Trophoblast cell (in vitro differentiated cells and primary cell): Measurements from ENCODE around the gene STAT5A.
A peak's percentile ranks its signal among the peaks of the same experiment; 100 is the strongest.

Experiments used
- DNase-seq, 2 donors: peaks; one replicate each; pipeline ENCODE4 v3.0.0-alpha.2; 2016
- H2AFZ ChIP-seq: 2 replicates; pipeline ENCODE4 v1.6.1; 2013; ENCODE audit warnings: low read length, moderate library complexity, mild to moderate bottlenecking; ENCODE audit not compliant: insufficient read depth, poor library complexity
- H2AK5ac ChIP-seq: 2 replicates; pipeline ENCODE4 v1.6.1; 2013; ENCODE audit warnings: mild to moderate bottlenecking, low read length
- H2BK120ac ChIP-seq: 2 replicates; pipeline ENCODE4 v1.6.1; 2013; ENCODE audit warnings: low read length, mild to moderate bottlenecking, moderate library complexity; ENCODE audit not compliant: insufficient read depth, poor library complexity
- H2BK12ac ChIP-seq: 2 replicates; pipeline ENCODE4 v1.6.1; 2013; ENCODE audit warnings: mild to moderate bottlenecking, low read length, moderate library complexity
- H2BK5ac ChIP-seq: 2 replicates; pipeline ENCODE4 v1.6.1; 2013; ENCODE audit warnings: low read length, low read depth, moderate library complexity, mild to moderate bottlenecking; ENCODE audit not compliant: poor library complexity
- H3K14ac ChIP-seq: 2 replicates; pipeline ENCODE4 v1.6.1; 2013; ENCODE audit warnings: mild to moderate bottlenecking, low read length
- H3K18ac ChIP-seq: 2 replicates; pipeline ENCODE4 v1.6.1; 2013; ENCODE audit warnings: mild to moderate bottlenecking, low read length
- H3K23ac ChIP-seq: 2 replicates; pipeline ENCODE4 v1.6.1; 2013; ENCODE audit warnings: low read length
- H3K27ac ChIP-seq: 2 replicates; pipeline ENCODE4 v1.5.1; 2013; ENCODE audit warnings: low read depth, mild to moderate bottlenecking, inconsistent platforms, low read length, moderate library complexity
- H3K27me3 ChIP-seq: 2 replicates; pipeline ENCODE4 v1.6.1; 2013; ENCODE audit warnings: inconsistent platforms, mild to moderate bottlenecking, low read length, moderate library complexity; ENCODE audit not compliant: insufficient read depth
- H3K36me3 ChIP-seq, 2 experiments: 1 replicate in 1 of 2; 2 replicates in 1 of 2; pipeline ENCODE4 v1.6.1; 2013; ENCODE audit warnings: low read length in 2 of 2, mild to moderate bottlenecking in 2 of 2, moderate library complexity in 1 of 2; ENCODE audit not compliant: insufficient read depth in 2 of 2, control insufficient read depth in 1 of 2
- H3K4ac ChIP-seq: 2 replicates; pipeline ENCODE4 v1.6.1; 2013; ENCODE audit warnings: low read depth, mild to moderate bottlenecking, low read length, moderate library complexity
- H3K4me1 ChIP-seq, 2 experiments: 1 replicate in 1 of 2; 2 replicates in 1 of 2; pipeline ENCODE4 v1.6.1; 2013; ENCODE audit warnings: low read length in 2 of 2, mild to moderate bottlenecking in 2 of 2, moderate library complexity in 1 of 2; ENCODE audit not compliant: insufficient read depth in 2 of 2, control insufficient read depth in 1 of 2
- H3K4me2 ChIP-seq: 2 replicates; pipeline ENCODE4 v1.6.1; 2013; ENCODE audit warnings: inconsistent platforms, mild to moderate bottlenecking, low read length, moderate library complexity
- H3K4me3 ChIP-seq: 2 replicates; pipeline ENCODE4 v1.5.1; 2013; ENCODE audit warnings: mild to moderate bottlenecking, low read depth, low read length, inconsistent platforms
- H3K79me1 ChIP-seq: one replicate; pipeline ENCODE4 v1.6.1; 2013; ENCODE audit warnings: low read length
- H3K79me2 ChIP-seq: 2 replicates; pipeline ENCODE4 v1.6.1; 2013; ENCODE audit warnings: low read length, mild to moderate bottlenecking; ENCODE audit not compliant: control insufficient read depth, insufficient read depth, poor library complexity
- H3K9ac ChIP-seq: 2 replicates; pipeline ENCODE4 v1.6.1; 2013; ENCODE audit warnings: mild to moderate bottlenecking, low read length
- H3K9me3 ChIP-seq: 2 replicates; pipeline ENCODE4 v1.6.1; 2013; ENCODE audit warnings: low read depth, mild to moderate bottlenecking, control low read depth, inconsistent platforms, low read length; ENCODE audit not compliant: insufficient read depth
- H4K12ac ChIP-seq: 2 replicates; pipeline ENCODE4 v1.6.1; 2013; ENCODE audit warnings: low read depth, mild to moderate bottlenecking, low read length, moderate library complexity
- H4K8ac ChIP-seq: 2 replicates; pipeline ENCODE4 v1.6.1; 2013; ENCODE audit warnings: low read depth, mild to moderate bottlenecking, low read length, moderate library complexity
- H4K91ac ChIP-seq: one replicate; pipeline ENCODE4 v1.6.1; 2013; ENCODE audit warnings: low read depth, mild to moderate bottlenecking, low read length, moderate library complexity
- WGBS: extraction: QIAGEN DNeasy Blood & Tissue Kit; methylation state at CpG from one replicate; pipeline ENCODE4 v1.1.7; 2013; ENCODE audit warnings: missing lambda C conversion rate; ENCODE audit not compliant: insufficient read length, insufficient coverage; ENCODE audit errors: extremely low coverage; 5-methylcytosine and 5-hydroxymethylcytosine counted together

The STAT5A gene

DNA sequence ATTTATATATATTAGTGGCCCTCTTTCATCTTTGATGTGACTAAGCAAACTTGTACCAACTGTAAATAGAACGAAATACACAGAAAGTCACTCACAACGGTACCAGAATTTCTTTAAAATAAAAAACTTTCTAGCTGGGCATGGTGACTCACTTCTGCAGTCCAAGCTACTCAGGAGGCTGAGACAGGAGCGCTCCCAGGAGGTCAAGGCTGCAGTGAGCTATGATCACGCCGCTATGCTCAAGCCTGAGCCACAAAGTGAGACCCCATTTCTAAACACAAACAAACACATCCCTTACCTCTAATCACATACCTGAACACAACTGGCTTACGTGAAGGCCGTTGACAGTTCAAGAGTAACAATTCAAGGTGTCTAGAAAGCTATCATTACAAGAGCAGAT, 41.8 kb upstream of the STAT5A start:
- H3K79me1 ChIP-seq, result no peaks in the 10 kb centered on the region
- H3K4me3 ChIP-seq, result no peak overlapping the region
- H3K9me3 ChIP-seq, result no peaks in the 10 kb centered on the region
- H2BK120ac ChIP-seq, result no peak overlapping the region
- no peak overlapping the region for H4K8ac ChIP-seq
- H3K4ac ChIP-seq, result no peak overlapping the region
- H3K4me2 ChIP-seq, result no peak overlapping the region
- H2BK12ac ChIP-seq, result no peak overlapping the region
- no peak overlapping the region for H3K23ac ChIP-seq
- no peaks in the 10 kb centered on the region for H3K36me3 ChIP-seq
- H2AK5ac ChIP-seq, result no peak overlapping the region
- WGBS, result no CpG with 5 or more reads among the region's 7 CpGs
- no peak overlapping the region for H4K12ac ChIP-seq
- no peak overlapping the region for H4K91ac ChIP-seq
- H3K4me1 ChIP-seq, result peaks cover 3 to 6% of the 10 kb centered on the region in 2 experiments
- no peak overlapping the region for H3K27ac ChIP-seq
- no peak overlapping the region for H3K14ac ChIP-seq
- H3K27me3 ChIP-seq, result no peaks in the 10 kb centered on the region
- H2AFZ ChIP-seq, result no peak overlapping the region
- H3K18ac ChIP-seq, result no peak overlapping the region
- no peak overlapping the region for H2BK5ac ChIP-seq
- DNase-seq, result no peak
- no peak overlapping the region for H3K9ac ChIP-seq
- H3K79me2 ChIP-seq, result no peaks in the 10 kb centered on the region

DNA sequence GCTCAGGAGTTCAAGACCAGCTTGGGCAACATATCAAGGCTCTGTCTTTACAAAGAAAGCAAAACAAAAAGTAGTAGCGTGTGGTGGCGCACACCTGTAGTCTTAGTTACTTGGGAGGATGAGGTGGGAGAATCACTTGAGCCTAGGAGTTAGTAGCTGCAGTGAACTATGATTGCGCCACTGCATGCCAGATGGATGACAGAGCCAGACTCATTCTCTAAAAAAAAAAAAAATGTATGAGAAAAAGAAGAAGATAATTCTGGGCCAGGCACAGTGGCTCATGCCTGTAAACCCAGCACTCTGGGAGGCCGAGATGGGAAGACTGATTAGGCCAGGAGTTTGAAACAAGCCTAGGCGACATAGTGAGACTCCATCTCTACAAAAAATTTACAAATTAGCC, 40.6 kb upstream of the STAT5A start:
- no peak overlapping the region for H3K27ac ChIP-seq
- DNase-seq, result peak; percentile 86 to 93
- H2BK120ac ChIP-seq, result no peak overlapping the region
- H4K91ac ChIP-seq, result no peak overlapping the region
- no peak overlapping the region for H2AK5ac ChIP-seq
- H3K4me1 ChIP-seq, result peaks cover 3 to 6% of the 10 kb centered on the region in 2 experiments
- H2AFZ ChIP-seq, result no peak overlapping the region
- H3K14ac ChIP-seq, result no peak overlapping the region
- H3K4me2 ChIP-seq, result no peak overlapping the region
- no peaks in the 10 kb centered on the region for H3K79me1 ChIP-seq
- H3K4ac ChIP-seq, result no peak overlapping the region
- no peak overlapping the region for H3K4me3 ChIP-seq
- no CpG with 5 or more reads among the region's 5 CpGs for WGBS
- H3K79me2 ChIP-seq, result no peaks in the 10 kb centered on the region
- no peak overlapping the region for H3K9ac ChIP-seq
- H2BK5ac ChIP-seq, result no peak overlapping the region
- H3K9me3 ChIP-seq, result no peaks in the 10 kb centered on the region
- H4K8ac ChIP-seq, result no peak overlapping the region
- no peak overlapping the region for H2BK12ac ChIP-seq
- H3K36me3 ChIP-seq, result no peaks in the 10 kb centered on the region
- H3K27me3 ChIP-seq, result no peaks in the 10 kb centered on the region
- no peak overlapping the region for H4K12ac ChIP-seq
- H3K23ac ChIP-seq, result no peak overlapping the region
- H3K18ac ChIP-seq, result no peak overlapping the region

DNA sequence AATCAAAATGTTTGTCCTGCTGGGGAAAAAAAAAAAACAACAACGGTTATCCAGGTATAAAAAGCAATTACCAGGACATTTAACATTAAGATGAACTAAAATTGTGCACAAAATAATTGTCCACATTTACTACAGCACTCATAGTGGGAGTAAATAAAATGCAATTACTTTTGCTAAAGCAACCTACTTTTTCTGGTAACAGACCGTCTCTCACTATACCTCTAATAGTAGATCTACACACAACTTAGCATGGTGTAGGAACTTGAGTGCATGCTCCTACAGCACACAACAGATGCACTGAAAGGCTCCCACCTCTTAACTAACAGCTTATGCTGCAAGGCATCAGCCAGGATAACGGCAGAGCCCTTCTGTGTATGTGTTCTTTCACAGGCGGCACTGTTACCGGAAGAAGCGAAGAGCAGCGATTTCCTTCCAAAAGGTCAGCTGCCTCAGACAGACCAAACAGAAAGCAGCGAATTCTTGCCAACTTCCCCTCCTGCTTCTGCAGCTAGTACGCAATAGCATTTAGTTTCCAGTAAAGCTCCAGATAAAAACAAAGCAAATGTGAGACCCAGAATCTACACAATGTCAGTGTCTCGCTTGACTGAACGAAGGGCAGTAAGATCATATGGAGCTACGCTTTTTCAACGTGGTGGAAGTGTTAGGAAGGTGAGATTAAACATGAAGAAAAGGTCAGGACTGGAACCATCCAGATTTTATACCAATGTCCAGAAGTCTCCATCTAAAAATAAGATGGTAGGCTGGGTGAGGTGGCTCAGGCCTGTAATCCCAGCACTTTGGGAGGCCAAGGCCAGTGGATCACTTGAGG, 39.7 kb upstream of the STAT5A start:
- Histone ChIP-seq H3K9me3 (no peaks in the 10 kb centered on the region), H2AK5ac (no peak overlapping the region), H3K79me1 (no peaks in the 10 kb centered on the region)

DNA sequence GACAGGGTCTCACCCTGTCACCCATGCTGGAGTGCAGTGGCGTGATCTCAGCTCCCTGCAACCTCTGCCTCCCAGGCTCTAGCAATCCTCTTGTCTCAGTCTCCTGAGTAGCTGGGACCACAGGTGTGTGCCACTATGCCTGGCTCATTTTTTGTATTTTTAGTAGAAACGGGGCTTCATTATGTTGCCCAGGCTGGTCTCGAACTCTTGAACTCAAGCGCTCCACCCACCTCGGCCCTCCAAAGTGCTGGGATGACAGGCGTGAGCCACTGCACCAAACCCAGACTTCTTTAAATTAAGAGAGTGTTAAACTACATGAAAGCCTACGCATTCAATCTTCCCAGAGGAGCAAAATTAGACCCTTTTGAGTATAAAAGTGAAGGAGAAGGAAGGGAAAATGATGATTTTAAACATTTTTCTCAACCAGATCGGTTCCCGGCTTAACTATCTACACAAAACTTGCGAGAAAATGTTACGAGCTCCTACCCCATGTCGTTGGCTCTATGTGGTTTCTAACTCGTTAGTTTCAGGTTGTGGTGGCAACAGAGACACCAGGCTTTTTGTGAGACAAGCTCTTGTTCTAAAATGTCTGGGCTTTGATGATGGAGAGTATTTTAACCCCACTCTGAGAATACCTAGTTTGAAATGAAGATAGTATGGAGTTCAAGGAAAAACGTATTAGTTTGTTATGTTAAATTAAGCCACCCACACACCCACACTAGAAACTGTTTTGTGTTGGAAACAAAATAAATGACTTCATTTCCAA, 38.4 kb upstream of the STAT5A start:
- Histone ChIP-seq H2AK5ac (no peak overlapping the region), H4K91ac (no peak overlapping the region), H2BK12ac (no peak overlapping the region), H3K9ac (no peak overlapping the region), H3K27ac (no peak overlapping the region), H3K4me1 (peaks cover 3 to 6% of the 10 kb centered on the region in 2 experiments), H2BK120ac (no peak overlapping the region), H3K4me2 (no peak overlapping the region), H4K12ac (no peak overlapping the region), H3K9me3 (no peaks in the 10 kb centered on the region), H3K14ac (no peak overlapping the region), H4K8ac (no peak overlapping the region), H3K4me3 (no peak overlapping the region), H2AFZ (no peak overlapping the region), H3K79me1 (no peaks in the 10 kb centered on the region), H3K4ac (no peak overlapping the region), H3K79me2 (no peaks in the 10 kb centered on the region), H3K18ac (no peak overlapping the region), H3K36me3 (no peaks in the 10 kb centered on the region), H3K23ac (no peak overlapping the region), H3K27me3 (no peaks in the 10 kb centered on the region), H2BK5ac (no peak overlapping the region)
- WGBS, result no CpG with 5 or more reads among the region's 14 CpGs
- no peak for DNase-seq

More for the DNA sequence above, 39.7 kb upstream of the STAT5A start:
- H4K12ac ChIP-seq, result no peak overlapping the region
- no peaks in the 10 kb centered on the region for H3K79me2 ChIP-seq
- no peak overlapping the region for H2BK5ac ChIP-seq
- H2BK12ac ChIP-seq, result no peak overlapping the region
- H3K27me3 ChIP-seq, result no peaks in the 10 kb centered on the region
- H2AFZ ChIP-seq, result no peak overlapping the region
- H4K91ac ChIP-seq, result no peak overlapping the region
- no peak overlapping the region for H3K4ac ChIP-seq
- no peak overlapping the region for H4K8ac ChIP-seq
- H3K4me1 ChIP-seq, result peaks cover 3 to 6% of the 10 kb centered on the region in 2 experiments
- H3K4me3 ChIP-seq, result no peak overlapping the region
- H3K23ac ChIP-seq, result no peak overlapping the region
- no peak overlapping the region for H3K14ac ChIP-seq
- WGBS, result no CpG with 5 or more reads among the region's 13 CpGs
- H3K36me3 ChIP-seq, result no peaks in the 10 kb centered on the region
- no peak overlapping the region for H3K27ac ChIP-seq
- no peak overlapping the region for H2BK120ac ChIP-seq
- H3K9ac ChIP-seq, result no peak overlapping the region
- DNase-seq, result peak; percentile 29 to 54
- no peak overlapping the region for H3K4me2 ChIP-seq
- no peak overlapping the region for H3K18ac ChIP-seq
